TTC549 (cell line): Measurements from ENCODE around the gene MSMB.
"Not testable (repeated sequence)": the region's sequence is repeated elsewhere in the genome, so short reads cannot be mapped to it uniquely, and the experiment has no call there.

Experiments
- FAIRE-seq: peaks from 2 replicates; lab custom pipeline; 2012; peaks lifted over from hg19 to GRCh38; lab: Jason Lieb, UNC

The MSMB gene

GRCh38 chr10:46006219-46006618 lies 39.9 kb downstream of the MSMB start:
- FAIRE-seq = no peak

DNA sequence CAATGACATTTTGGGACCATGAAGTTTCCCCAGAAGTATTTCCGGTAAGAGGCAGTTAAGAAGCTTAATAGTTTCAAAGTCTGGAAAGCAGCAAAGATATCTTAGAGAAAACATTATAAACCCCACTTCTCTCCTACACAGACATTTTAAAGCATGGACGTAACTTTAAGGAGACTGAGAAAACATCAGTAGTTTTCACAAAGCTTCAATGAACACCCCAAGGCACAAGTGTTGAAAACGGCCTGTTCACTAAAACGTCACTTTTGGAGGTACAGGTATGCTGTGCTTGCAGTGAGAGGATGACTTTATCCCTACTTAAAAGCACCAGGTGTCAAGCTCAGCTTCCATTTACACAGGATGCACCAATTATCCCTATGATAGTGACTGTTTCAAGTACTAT lies 40.7 kb downstream of the MSMB start:
- FAIRE-seq = no peak

DNA sequence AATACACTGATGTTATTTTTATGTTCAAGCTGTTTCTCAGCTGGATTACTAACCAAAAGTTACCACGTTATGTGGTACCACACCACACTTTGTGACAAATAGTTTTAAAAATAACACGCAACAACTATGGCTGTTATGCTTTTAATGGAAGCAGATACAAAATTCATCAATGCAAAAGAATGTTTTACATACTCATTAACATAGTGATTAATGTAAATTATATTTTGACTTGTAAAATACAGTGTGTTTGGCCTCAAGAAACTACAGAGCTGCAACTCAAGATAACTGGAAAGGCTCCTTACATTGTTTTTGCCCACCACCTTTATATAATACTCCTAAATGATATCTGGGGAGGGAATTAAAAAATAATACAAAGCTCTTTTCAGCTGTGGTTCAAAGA lies 41.1 kb downstream of the MSMB start:
- no peak for FAIRE-seq

GRCh38 chr10:46002916-46003693 lies 43.0 kb downstream of the MSMB start:
- FAIRE-seq = no peak

- FAIRE-seq = not testable (repeated sequence)
These were observed 43.8 kb downstream of the MSMB start for GRCh38 chr10:46002189-46002687.

- no peak for FAIRE-seq
These were observed 44.8 kb downstream of the MSMB start for GRCh38 chr10:46001187-46001756.

GRCh38 chr10:46000538-46000937 lies 45.5 kb downstream of the MSMB start:
- FAIRE-seq = no peak

DNA sequence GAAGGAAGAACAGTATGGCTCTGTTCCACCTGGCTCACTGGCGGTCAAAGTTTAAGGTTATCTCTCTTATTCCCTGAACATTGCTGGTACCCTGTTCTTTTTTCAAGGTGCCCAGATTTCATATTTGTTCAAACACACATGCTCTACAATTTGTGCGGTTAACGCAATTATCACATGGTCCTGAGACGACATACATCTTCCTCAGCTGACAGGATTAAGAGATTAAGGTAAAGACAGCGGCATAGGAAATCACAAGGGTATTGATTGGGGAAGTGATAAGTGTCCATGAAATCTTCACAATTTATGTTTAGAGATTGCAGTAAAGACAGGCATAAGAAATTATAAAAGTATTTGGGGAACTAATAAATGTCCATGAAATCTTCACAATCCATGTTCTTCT lies 46.1 kb downstream of the MSMB start:
- FAIRE-seq = not testable (repeated sequence)

DNA sequence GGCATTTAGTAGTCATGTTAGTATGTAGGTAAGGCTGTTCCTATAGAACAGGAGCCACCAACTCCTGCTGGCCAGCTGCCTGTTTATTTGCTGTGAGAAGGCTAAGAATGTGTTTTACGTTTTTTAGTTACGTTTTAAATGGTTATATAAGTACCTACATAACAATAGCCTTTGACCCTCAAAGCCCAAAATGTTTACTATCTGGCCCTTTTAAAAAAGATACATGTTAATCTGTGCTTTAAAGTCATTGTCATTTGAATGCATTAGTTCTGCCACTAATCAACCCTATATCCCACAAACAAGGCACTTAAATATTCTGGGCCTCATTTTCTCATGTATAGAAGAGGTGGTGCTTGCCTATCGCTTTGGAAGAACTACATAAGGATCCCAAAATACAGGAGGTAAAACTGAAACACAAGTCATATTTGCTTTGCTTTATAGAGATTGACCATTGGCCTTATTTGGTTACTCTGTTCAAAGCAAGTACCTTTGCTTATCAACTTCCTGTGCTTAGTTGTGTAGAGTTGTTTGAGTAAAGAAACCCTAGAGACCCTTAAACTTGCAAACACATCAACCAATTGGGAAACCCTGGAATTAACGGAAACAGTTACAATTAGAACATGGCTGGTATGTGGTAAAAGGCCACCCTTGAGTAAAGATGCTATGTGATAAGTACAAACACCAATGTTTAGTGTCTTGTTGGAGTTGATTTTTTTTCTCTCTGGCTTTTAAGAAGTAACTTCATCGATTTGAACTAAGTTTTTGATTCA lies 47.9 kb downstream of the MSMB start:
- no peak for FAIRE-seq

GRCh38 chr10:45997557-45997956 lies 48.5 kb downstream of the MSMB start:
- no peak for FAIRE-seq

- not testable (repeated sequence) for FAIRE-seq
These were observed 60.5 kb downstream of the MSMB start for GRCh38 chr10:45985590-45985989.

GRCh38 chr10:45984473-45984872 lies 61.6 kb downstream of the MSMB start:
- FAIRE-seq = not testable (repeated sequence)

GRCh38 chr10:45983538-45984186 lies 62.4 kb downstream of the MSMB start:
- FAIRE-seq = not testable (repeated sequence)
